UCSD-AML1 (cell line): ENCODE data around the gene CRYBG2.
"Not testable (repeated sequence)": the region's sequence is repeated elsewhere in the genome, so short reads cannot be mapped to it uniquely, and the experiment has no call there.

Experiments used
- DNase-seq: peaks from one replicate; lab custom pipeline; 2025; ENCODE audit not compliant: unreplicated experiment; lab: John Stamatoyannopoulos, UW

The CRYBG2 gene

DNA sequence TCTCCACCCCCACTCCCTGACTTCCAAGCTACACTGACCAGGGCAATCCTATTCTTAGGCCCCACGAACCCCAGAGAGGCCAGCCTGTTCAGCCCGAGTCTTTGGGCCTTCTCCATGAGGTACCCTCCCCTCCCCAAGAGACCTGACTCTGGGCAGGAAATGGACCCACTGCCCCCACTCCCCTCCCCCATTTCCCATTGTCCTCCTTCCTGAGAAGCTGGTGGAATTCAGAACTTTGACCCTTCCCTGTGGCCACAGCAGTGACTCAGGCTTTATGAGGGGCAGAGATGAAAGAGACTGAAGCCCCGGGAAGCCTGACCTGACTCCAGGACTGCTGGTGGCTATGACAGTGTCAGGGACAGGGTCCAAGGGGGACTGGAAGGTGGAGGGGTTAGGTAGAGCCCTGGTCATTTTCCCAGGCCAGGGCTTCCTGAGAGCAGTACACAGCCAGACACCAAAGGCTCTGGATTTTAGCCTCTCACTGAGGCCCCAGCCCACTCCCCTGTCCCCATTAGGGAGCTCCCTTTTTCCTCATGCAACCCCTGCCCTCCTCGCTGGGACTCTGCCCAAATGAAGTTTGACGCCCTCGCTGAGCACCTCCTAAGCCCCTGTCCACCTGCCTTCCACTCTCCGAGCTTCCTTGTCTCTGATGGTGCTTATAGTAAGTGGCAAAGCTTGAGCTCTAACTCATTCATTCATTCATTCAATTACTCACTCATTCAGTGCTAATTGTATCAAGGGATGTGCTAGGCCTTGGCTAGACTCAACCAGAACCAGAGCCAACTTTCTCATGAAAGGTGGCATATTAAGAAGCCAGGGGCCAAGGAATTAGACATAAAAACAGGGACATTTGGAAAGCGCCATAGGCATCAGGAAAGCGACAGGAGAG, 3.0 kb downstream of the CRYBG2 start:
- DNase-seq, result no peak

DNA sequence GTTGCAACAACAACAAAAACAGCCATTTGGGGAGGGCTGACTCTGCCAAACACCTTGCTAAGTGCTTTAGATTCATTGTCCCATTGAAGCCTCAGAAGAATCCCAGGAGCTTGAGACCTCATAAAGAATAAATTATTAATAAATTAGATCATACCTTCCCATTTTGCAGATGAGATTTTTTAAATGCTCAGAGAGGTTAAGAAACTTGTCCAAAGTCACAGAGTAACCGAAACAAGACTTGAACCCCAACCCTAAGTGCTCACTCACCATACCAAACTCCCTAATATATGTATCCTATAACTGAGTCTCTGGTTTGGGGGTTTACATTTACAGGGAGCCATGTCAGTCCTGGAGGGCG, 3.6 kb downstream of the CRYBG2 start:
- DNase-seq, result no peak

GRCh38 chr1:26349877-26350244, 4.1 kb downstream of the CRYBG2 start:
- DNase-seq, result no peak

GRCh38 chr1:26349188-26349876, 4.6 kb downstream of the CRYBG2 start:
- DNase-seq, result no peak

DNA sequence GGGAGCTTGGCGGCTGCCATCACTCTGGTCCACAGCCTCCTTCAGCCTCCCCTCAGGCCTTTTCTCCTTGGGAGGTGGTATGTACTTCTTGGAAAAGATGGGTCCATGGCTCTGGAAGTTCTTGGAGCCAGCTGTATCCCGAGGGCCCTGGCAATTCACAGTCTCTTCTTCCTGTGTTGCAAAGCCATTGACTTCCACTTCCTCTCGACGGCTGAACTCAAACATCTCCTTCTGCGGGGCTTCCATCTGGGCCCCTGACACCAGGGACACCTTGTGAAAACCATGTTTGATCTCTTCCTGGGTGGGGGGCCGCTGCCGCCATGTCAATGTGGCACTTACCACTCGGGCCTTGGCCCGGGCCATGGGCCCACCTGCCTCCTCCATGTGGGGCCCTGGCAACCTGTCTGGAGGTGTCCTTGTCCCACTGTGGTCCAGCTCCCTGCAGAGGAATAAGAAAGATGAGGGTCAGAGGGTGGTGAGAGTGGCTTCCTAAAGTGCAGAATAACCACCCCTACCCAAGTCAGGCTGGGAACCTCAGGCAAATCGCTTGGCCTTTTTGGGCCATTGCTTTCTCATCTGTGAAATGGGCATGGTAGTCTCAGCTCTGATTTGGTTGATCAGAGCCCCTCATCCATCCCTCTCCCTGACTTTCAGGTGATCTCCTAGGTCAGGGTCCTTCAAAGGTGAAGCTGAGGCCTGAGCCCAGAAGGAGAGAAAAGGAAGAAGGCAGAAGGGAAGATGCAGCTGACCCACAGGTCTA, 7.5 kb downstream of the CRYBG2 start:
- DNase-seq, result no peak

- no peak for DNase-seq
Measured at GRCh38 chr1:26345718-26346117, 8.2 kb downstream of the CRYBG2 start.

DNA sequence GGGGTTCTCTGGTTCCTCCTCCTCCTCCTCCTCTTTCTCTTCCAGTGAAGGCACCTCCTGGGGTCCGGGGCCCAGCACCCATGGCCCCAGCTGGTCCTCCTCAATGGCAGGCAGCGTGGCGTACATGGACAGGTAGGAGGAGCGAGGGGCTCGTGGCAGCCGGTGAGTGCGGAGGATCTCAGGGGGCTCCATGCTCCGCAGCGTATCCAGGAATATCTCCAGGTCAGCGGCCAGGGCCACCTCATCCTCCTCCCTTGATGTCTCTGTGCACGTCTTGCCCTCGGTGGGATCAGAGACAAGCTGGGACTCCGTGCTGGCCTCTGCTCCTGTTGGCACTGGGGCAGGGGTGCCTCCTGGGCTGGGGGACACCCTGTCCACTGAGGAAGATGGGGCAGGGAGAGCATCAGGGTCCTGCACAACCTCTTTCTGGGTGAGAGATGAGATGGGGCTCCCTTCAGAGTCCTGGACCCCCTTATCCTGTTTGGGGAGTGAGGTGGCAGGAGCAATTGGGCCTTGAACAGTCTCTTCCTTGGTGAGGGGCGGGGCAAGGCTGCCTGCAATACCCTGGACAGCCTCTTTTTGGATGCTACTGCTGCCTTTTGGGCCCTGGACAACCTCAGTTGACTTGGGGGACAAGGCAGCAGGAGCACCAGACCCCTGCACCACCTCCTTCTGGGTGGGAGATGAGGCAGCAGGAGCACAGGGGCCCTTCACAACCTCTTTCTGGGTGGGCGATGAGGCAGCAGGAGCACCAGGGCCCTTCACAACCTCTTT, 9.6 kb downstream of the CRYBG2 start:
- no peak for DNase-seq

GRCh38 chr1:26340047-26340481, 13.9 kb downstream of the CRYBG2 start:
- DNase-seq, result no peak

- DNase-seq, result no peak
Measured at GRCh38 chr1:26338670-26339069, 15.3 kb downstream of the CRYBG2 start.

- no peak for DNase-seq
Measured at GRCh38 chr1:26337625-26338024, 16.3 kb downstream of the CRYBG2 start.

DNA sequence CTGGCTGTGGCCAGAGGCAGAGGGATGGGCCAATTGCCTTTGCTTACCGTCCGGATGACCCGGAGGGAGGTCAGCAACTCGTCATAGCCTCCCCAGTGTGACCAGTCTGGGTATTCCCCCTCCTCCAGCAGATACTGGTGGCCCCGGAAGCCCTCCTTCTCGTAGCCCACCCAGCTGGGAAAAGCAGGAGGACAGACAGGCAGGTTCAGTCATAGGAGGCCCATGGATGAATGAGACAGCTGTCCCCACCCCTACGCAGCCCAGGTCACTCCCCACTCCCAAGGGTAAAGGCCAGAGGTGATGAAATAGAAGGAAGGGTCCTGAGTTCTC, 16.8 kb downstream of the CRYBG2 start:
- DNase-seq, result no peak

- DNase-seq, result no peak
Measured at GRCh38 chr1:26336477-26337205, 17.3 kb downstream of the CRYBG2 start.

GRCh38 chr1:26335774-26336476, 18.0 kb downstream of the CRYBG2 start:
- peak; percentile 52 for DNase-seq

GRCh38 chr1:26333312-26333711, 20.6 kb downstream of the CRYBG2 start:
- DNase-seq, result not testable (repeated sequence)

GRCh38 chr1:26330276-26330675, 23.7 kb downstream of the CRYBG2 start:
- DNase-seq, result no peak

GRCh38 chr1:26329380-26329779, 24.6 kb downstream of the CRYBG2 start:
- DNase-seq, result not testable (repeated sequence)

- DNase-seq, result no peak
Measured at GRCh38 chr1:26328597-26328996, 25.3 kb downstream of the CRYBG2 start.

DNA sequence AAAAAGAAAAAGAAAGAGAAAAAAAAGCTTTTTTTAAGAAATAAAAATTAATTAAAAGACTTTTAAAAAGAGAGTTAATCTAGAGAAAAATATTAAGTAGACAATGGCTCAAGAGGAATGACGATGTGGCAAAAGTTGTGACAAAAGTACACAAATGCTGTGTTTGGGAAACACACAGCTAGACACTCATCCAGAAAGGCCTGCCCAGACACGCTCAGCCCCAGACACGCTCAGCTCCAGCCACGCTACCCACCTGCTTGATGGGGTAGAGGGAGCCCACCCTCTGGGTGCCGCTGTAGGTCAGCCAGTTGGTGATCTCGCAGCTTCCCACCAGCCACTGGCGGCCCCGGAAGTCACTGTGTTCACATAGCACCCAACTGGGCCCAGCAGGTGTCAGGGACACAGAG, 26.0 kb downstream of the CRYBG2 start:
- no peak for DNase-seq

DNA sequence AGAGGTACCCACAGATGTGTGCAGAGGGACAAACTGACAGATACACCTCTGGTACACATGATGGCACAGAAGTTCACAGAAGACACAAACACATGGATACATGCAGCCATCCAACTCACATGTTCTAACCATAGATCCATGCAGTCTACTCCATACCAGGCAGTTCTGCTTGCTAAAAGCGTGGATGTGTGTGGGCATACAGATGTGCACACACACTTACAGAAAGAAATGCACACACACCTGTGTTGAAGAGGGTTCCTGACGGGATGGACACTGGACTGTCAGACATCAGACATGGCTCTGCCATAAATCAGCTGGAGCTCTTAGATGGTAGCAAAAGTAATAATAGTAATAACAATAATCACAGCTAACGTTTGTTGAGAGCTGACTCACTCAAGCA, 29.4 kb downstream of the CRYBG2 start:
- DNase-seq, result no peak

DNA sequence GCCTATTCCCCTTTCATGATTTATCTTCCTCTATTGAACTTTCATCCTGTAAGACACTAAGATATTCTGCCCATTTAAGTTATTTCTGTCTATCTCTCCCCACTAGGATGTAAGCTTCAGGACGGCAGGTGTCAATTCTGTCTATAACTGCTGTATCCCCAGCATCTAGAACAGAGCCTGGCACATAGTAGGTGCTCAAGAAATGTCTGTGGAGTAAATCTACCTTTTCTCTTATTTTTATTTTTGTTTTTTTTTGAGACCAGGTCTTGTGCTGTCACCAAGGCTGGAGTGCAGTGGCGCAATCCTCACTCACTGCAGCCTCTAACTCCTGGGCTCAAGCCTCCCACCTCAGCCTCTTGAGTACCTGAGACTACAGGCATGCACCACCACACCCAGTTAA, 30.5 kb downstream of the CRYBG2 start:
- no peak for DNase-seq
